ENCODE measurements around the gene MUC4.

Gene MUC4

DNA sequence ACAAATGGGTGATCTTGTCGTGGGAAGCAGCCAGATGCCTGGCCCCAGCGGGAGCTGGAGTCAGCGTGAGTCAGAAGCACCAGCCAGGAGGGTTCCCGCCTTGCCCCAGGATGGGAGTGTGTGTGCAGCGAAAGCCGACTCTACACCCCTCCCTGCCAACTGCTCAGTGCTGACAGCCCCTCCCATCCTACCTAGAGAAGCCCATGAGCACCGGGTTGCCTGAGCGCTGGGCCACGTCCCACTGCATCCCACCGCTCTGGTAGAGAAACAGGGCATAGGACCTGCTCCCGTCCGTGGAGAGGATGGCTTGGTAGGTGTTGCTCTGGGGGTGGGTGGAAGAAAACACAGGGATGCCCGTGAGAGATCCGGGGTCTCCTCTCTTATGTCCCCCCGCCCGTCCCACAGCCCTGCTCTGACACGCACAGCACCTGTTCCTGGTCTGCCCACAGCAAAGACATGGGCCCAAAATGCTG, 42.9 kb downstream of the MUC4 start:
- DNase-seq (ENCODE audit: low read depth in 1 of 2, low spot score in 1 of 2), result no peak
- H3K27me3 ChIP-seq (ENCODE audit: insufficient read depth, poor library complexity, severe bottlenecking), result peaks cover under 1% of the 10 kb centered on the region
- no peak overlapping the region for H3K27ac ChIP-seq (replicated peaks)
- H3K4me3 ChIP-seq (replicated peaks; ENCODE audit: insufficient read depth, low read length), result no peak overlapping the region
- TF ChIP-seq, protein P1, sequence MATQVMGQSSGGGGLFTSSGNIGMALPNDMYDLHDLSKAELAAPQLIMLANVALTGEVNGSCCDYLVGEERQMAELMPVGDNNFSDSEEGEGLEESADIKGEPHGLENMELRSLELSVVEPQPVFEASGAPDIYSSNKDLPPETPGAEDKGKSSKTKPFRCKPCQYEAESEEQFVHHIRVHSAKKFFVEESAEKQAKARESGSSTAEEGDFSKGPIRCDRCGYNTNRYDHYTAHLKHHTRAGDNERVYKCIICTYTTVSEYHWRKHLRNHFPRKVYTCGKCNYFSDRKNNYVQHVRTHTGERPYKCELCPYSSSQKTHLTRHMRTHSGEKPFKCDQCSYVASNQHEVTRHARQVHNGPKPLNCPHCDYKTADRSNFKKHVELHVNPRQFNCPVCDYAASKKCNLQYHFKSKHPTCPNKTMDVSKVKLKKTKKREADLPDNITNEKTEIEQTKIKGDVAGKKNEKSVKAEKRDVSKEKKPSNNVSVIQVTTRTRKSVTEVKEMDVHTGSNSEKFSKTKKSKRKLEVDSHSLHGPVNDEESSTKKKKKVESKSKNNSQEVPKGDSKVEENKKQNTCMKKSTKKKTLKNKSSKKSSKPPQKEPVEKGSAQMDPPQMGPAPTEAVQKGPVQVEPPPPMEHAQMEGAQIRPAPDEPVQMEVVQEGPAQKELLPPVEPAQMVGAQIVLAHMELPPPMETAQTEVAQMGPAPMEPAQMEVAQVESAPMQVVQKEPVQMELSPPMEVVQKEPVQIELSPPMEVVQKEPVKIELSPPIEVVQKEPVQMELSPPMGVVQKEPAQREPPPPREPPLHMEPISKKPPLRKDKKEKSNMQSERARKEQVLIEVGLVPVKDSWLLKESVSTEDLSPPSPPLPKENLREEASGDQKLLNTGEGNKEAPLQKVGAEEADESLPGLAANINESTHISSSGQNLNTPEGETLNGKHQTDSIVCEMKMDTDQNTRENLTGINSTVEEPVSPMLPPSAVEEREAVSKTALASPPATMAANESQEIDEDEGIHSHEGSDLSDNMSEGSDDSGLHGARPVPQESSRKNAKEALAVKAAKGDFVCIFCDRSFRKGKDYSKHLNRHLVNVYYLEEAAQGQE (IDR thresholded peaks at IDR 0.05; ENCODE audit: insufficient replicate concordance, low read depth), result no peak
- TF ChIP-seq GABPA (IDR thresholded peaks at IDR 0.05; ENCODE audit: low read depth), result no peak
- TF ChIP-seq SPI1 (IDR thresholded peaks at IDR 0.05; ENCODE audit: borderline replicate concordance, low read depth), result no peak
- no peak for TF ChIP-seq POLR2AphosphoS5 (IDR thresholded peaks at IDR 0.05; ENCODE audit: low read depth)
- TF ChIP-seq, protein P2, sequence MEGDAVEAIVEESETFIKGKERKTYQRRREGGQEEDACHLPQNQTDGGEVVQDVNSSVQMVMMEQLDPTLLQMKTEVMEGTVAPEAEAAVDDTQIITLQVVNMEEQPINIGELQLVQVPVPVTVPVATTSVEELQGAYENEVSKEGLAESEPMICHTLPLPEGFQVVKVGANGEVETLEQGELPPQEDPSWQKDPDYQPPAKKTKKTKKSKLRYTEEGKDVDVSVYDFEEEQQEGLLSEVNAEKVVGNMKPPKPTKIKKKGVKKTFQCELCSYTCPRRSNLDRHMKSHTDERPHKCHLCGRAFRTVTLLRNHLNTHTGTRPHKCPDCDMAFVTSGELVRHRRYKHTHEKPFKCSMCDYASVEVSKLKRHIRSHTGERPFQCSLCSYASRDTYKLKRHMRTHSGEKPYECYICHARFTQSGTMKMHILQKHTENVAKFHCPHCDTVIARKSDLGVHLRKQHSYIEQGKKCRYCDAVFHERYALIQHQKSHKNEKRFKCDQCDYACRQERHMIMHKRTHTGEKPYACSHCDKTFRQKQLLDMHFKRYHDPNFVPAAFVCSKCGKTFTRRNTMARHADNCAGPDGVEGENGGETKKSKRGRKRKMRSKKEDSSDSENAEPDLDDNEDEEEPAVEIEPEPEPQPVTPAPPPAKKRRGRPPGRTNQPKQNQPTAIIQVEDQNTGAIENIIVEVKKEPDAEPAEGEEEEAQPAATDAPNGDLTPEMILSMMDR (IDR thresholded peaks at IDR 0.05; ENCODE audit: insufficient read depth, low read length), result no peak

DNA sequence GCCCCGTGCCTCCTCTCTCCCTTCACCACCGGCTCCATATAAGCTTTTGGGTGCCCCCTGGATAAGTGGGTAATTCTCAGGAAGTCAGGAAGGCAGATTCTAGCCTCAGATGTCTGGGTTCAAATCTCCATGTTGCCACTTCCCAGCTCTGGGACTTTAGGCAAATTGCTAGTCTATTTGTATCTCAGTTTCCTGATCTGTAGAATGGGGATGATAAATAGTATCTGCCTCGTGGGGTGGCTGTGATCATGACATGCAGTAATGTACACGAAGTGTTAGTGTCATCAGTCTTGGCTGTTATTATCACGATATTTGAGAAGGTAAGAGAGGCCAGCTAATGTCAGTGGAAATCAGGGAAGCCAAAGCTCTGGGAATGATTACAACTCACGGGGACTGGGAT, 43.3 kb downstream of the MUC4 start:
- no peak for DNase-seq (ENCODE audit: low read depth in 1 of 2, low spot score in 1 of 2)
- Histone ChIP-seq H3K27me3 (ENCODE audit: insufficient read depth, poor library complexity, severe bottlenecking) (peaks cover 5% of the 10 kb centered on the region), H3K27ac (replicated peaks) (no peak overlapping the region), H3K4me3 (replicated peaks; ENCODE audit: insufficient read depth, low read length) (no peak overlapping the region)
- TF ChIP-seq, protein P1 (IDR thresholded peaks at IDR 0.05; ENCODE audit: insufficient replicate concordance, low read depth), result no peak
- TF ChIP-seq POLR2AphosphoS5 (IDR thresholded peaks at IDR 0.05; ENCODE audit: low read depth) (no peak), GABPA (IDR thresholded peaks at IDR 0.05; ENCODE audit: low read depth) (no peak), SPI1 (IDR thresholded peaks at IDR 0.05; ENCODE audit: borderline replicate concordance, low read depth) (no peak)
- TF ChIP-seq, protein P2 (IDR thresholded peaks at IDR 0.05; ENCODE audit: insufficient read depth, low read length), result no peak

DNA sequence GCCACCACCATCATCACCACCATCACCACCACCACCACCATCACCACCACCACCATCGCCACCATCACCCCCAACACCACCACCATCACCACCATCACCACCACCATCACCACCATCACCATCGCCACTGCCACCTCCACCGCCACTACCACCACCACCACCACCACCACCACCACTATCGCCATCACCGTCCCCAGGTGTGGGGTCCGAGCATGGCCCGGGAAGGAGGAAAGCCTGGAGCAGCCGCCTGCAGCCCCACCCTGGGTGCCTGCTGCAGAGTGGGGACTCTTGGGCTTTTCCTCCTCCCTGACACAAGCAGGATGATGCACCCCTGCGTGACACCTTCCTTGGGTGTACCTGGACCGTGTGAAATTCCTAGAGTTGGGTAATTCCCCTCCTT, 43.9 kb downstream of the MUC4 start:
- Histone ChIP-seq H3K4me3 (replicated peaks; ENCODE audit: insufficient read depth, low read length) (no peak overlapping the region), H3K27me3 (ENCODE audit: insufficient read depth, poor library complexity, severe bottlenecking) (peaks cover 9% of the 10 kb centered on the region), H3K27ac (replicated peaks) (no peak overlapping the region)
- DNase-seq (ENCODE audit: low read depth in 1 of 2, low spot score in 1 of 2), result no peak
- TF ChIP-seq SPI1 (IDR thresholded peaks at IDR 0.05; ENCODE audit: borderline replicate concordance, low read depth) (no peak), GABPA (IDR thresholded peaks at IDR 0.05; ENCODE audit: low read depth) (no peak), POLR2AphosphoS5 (IDR thresholded peaks at IDR 0.05; ENCODE audit: low read depth) (no peak)
- TF ChIP-seq, protein P1 (IDR thresholded peaks at IDR 0.05; ENCODE audit: insufficient replicate concordance, low read depth), result no peak
- TF ChIP-seq, protein P2 (IDR thresholded peaks at IDR 0.05; ENCODE audit: insufficient read depth, low read length), result no peak
